Esophagus squamous epithelium (tissue), 5 donors: ENCODE measurements around the gene RASAL2. TPM values are rescaled to one million over a fixed set of nuclear protein-coding genes. Genes with fewer than 3 reads are reported as not detected.

Source experiments
- DNase-seq: peaks from one replicate; lab custom pipeline; 2025; lab: John Stamatoyannopoulos, UW
- H3K27ac ChIP-seq, 4 donors: fragments of 200-600 bp; sonication (generic); one replicate each; pipeline ENCODE4 v1.5.1; 2016 to 2019; ENCODE audit warnings: mild to moderate bottlenecking in 1 of 4
- H3K27me3 ChIP-seq, 4 donors: fragments of 200-600 bp; sonication (generic); 1 replicate in 3 of 4; 2 replicates in 1 of 4; pipeline versions ENCODE4 v1.5.1 to v1.6.0; 2017 to 2021; ENCODE audit warnings: antibody characterized with exemption in 1 of 4
- H3K36me3 ChIP-seq, 3 donors: fragments of 200-600 bp; sonication (generic); one replicate each; pipeline ENCODE4 v1.5.1; 2016 to 2019
- H3K4me1 ChIP-seq, 3 donors: fragments of 200-600 bp; sonication (generic); one replicate each; pipeline ENCODE4 v1.5.1; 2017 to 2019
- H3K4me3 ChIP-seq, 4 donors: fragments of 200-600 bp; sonication (generic); 1 replicate in 3 of 4; 2 replicates in 1 of 4; pipeline ENCODE4 v1.5.1; 2016 to 2019; ENCODE audit warnings: mild to moderate bottlenecking in 2 of 4, moderate library complexity in 1 of 4
- H3K9me3 ChIP-seq, 3 donors: fragments of 200-600 bp; sonication (generic); one replicate each; pipeline ENCODE4 v1.5.1; 2016 to 2019
- POLR2A ChIP-seq, 4 donors: fragments of 450-650 bp; IDR thresholded peaks; one replicate each; pipeline ENCODE4 v1.6.1; 2017; ENCODE audit warnings: antibody characterized with exemption in 4 of 4, mild to moderate bottlenecking in 4 of 4, moderate library complexity in 3 of 4
- WGBS, 2 donors: methylation state at CpG; one replicate each; pipeline ENCODE4 v1.1.5; 2018; 5-methylcytosine and 5-hydroxymethylcytosine counted together
- intact Hi-C: fragments of 100-400 bp; cut with DNase I; formaldehyde crosslinking; loops from one replicate; pipeline ENCODE4 v1.15.0; 2022
- total RNA-seq, 4 donors: library from RNA; depleted of rRNA; stranded (reverse); fragments of >200 nt; gene quantifications; one replicate each; pipeline ENCODE4 v1.1.0, GENCODE V29; 2016
- TF ChIP-seq, protein P1 (sequence below), 6 experiments: fragments of 450-650 bp in 4 of 6; fragments of 200-600 bp in 2 of 6; sonication (generic) in 2 of 6; IDR thresholded peaks; one replicate each; pipeline ENCODE4 v1.5.1; 2016 to 2019; ENCODE audit warnings: antibody characterized with exemption in 6 of 6, mild to moderate bottlenecking in 4 of 6, moderate library complexity in 4 of 6
- donor health status: DM: yes; HTN: yes; CAD: no.

The RASAL2 gene
- total RNA-seq, 4 donors from 2014 or later, result 20.4 to 29.8 (median 25.5) TPM

GRCh38 chr1:178223289-178223688 lies 129.4 kb downstream of the RASAL2 start:
- WGBS, 2 donors, result 76 to 81% methylated on average over 1 of the region's 1 CpG
- Histone ChIP-seq H3K27me3 (no peaks in the 10 kb centered on the region), H3K4me1 (peaks cover 0 to 6% (median 0%) of the 10 kb centered on the region in 3 donors), H3K27ac (no peak overlapping the region), H3K9me3 (no peaks in the 10 kb centered on the region), H3K4me3 (no peak overlapping the region), H3K36me3 (no peaks in the 10 kb centered on the region)
- no peak for TF ChIP-seq POLR2A (IDR thresholded peaks at IDR 0.05)
- TF ChIP-seq, protein P1, sequence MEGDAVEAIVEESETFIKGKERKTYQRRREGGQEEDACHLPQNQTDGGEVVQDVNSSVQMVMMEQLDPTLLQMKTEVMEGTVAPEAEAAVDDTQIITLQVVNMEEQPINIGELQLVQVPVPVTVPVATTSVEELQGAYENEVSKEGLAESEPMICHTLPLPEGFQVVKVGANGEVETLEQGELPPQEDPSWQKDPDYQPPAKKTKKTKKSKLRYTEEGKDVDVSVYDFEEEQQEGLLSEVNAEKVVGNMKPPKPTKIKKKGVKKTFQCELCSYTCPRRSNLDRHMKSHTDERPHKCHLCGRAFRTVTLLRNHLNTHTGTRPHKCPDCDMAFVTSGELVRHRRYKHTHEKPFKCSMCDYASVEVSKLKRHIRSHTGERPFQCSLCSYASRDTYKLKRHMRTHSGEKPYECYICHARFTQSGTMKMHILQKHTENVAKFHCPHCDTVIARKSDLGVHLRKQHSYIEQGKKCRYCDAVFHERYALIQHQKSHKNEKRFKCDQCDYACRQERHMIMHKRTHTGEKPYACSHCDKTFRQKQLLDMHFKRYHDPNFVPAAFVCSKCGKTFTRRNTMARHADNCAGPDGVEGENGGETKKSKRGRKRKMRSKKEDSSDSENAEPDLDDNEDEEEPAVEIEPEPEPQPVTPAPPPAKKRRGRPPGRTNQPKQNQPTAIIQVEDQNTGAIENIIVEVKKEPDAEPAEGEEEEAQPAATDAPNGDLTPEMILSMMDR (IDR thresholded peaks at IDR 0.05), result no peak
- DNase-seq, result no peak
- intact Hi-C loops, result no loop called here

DNA sequence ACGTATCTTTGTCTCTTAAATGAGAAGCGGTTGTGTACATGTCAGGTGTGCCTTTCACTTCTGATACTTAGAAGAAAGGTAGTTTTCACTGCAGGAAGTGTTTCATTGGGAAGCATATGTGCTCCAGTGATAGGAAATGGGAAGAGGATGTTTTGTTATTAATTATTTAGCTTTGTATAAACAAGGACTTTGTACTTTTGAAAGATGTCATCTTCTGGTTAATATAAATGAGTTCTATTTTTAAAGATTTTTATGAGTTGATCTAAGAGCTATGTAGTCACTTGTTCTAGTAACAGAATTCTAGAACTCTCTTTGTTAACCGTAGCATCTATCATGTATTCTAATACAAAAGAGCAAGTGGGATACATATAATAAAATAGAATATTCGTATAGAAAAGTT lies 130.5 kb downstream of the RASAL2 start:
- 56 to 60% methylated on average over 4 of the region's 4 CpGs for WGBS, 2 donors
- no peak overlapping the region for H3K27ac ChIP-seq

DNA sequence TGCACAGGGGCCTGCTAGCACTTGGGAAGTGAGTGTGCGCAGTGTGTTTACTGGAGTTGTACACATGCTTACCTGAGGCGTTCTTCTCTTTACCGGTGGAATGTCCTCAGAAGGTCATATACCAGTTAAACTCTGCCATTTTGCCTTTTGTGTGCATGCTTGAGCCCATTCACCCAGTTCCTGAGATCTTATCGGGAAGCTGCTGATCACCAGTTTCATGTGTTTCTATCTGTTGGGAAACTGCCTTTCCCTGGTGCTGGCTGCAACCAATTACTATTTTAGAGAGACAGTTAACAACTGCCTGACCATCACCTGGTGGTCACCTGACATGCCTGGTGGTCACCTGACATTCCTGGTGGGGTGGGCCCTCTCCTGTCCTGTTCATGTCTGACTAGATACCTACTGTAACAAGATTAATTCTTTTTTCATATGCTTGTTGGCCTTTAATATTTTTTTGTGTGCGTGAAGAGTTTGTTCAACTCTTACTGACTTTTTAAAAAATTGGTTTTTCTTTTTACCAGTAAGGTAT lies 137.0 kb downstream of the RASAL2 start:
- H3K27me3 ChIP-seq, result no peaks in the 10 kb centered on the region
- no peaks in the 10 kb centered on the region for H3K9me3 ChIP-seq
- 95 to 97% methylated on average over 5 of the region's 5 CpGs for WGBS, 2 donors
- H3K4me1 ChIP-seq, result no peaks in the 10 kb centered on the region
- no peak for TF ChIP-seq POLR2A (IDR thresholded peaks at IDR 0.05)
- TF ChIP-seq, protein P1 (IDR thresholded peaks at IDR 0.05), result no peak
- H3K27ac ChIP-seq, result no peak overlapping the region
- intact Hi-C loops, result no loop called here
- no peaks in the 10 kb centered on the region for H3K36me3 ChIP-seq
- H3K4me3 ChIP-seq, result no peak overlapping the region
- DNase-seq, result no peak

More for the DNA sequence above, 130.5 kb downstream of the RASAL2 start:
- no peaks in the 10 kb centered on the region for H3K36me3 ChIP-seq
- intact Hi-C loops, result no loop called here
- no peak for DNase-seq
- TF ChIP-seq POLR2A (IDR thresholded peaks at IDR 0.05), result no peak
- TF ChIP-seq, protein P1 (IDR thresholded peaks at IDR 0.05), result no peak
- H3K27me3 ChIP-seq, result no peaks in the 10 kb centered on the region
- no peaks in the 10 kb centered on the region for H3K9me3 ChIP-seq
- peaks cover 0 to 6% (median 0%) of the 10 kb centered on the region in 3 donors for H3K4me1 ChIP-seq
- no peak overlapping the region for H3K4me3 ChIP-seq

DNA sequence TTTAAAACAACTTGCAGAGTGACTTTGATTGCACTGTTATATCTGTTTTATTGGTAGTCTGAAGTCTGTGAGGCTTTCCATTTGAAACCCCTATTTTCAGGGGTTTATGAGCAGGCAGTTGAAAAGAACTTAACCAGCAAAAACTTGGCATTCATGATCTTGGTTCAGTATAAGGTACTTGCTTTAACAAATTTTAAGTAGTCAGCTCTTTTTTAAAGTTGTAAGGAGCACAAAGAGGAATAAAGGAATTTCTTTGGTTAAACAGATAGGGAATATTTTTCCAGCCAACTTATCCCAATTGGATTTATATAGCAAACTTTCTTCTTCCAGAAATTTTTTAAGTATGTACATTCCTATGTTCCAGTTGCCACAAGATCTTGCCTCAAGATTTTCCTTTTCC lies 138.2 kb downstream of the RASAL2 start:
- Histone ChIP-seq H3K27ac (no peak overlapping the region), H3K9me3 (no peaks in the 10 kb centered on the region), H3K4me3 (no peak overlapping the region), H3K36me3 (no peaks in the 10 kb centered on the region), H3K27me3 (no peaks in the 10 kb centered on the region), H3K4me1 (no peaks in the 10 kb centered on the region)
- intact Hi-C loops, result no loop called here
- DNase-seq, result no peak
- TF ChIP-seq, protein P1 (IDR thresholded peaks at IDR 0.05), result no peak
- no peak for TF ChIP-seq POLR2A (IDR thresholded peaks at IDR 0.05)

DNA sequence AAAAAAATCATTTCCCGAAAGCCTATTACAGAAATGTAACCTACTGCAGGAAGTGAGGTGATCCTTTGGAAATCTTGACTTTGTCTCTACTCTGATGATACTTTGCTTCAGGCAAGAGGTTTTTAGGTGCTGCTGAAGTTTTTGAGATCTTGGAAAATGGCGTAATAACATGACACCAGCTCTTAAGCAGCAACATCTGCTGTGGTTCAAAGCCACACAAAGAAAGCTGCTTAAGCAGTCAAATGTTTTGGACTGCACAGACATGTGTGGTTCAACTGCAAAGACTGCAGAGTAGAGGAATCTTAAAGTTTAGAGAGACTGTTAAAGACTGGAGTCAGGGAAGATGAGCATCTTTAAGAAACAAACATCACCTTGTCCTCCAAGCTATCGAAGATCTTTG lies 139.0 kb downstream of the RASAL2 start:
- WGBS, 2 donors, result 80 to 91% methylated on average over 3 of the region's 3 CpGs

More for the DNA sequence above, 139.0 kb downstream of the RASAL2 start:
- Histone ChIP-seq H3K9me3 (no peaks in the 10 kb centered on the region), H3K27ac (no peak overlapping the region), H3K36me3 (no peaks in the 10 kb centered on the region), H3K27me3 (no peaks in the 10 kb centered on the region), H3K4me3 (no peak overlapping the region), H3K4me1 (peaks cover 0 to 6% (median 0%) of the 10 kb centered on the region in 3 donors)
- no peak for DNase-seq
- TF ChIP-seq, protein P1 (IDR thresholded peaks at IDR 0.05), result no peak
- no peak for TF ChIP-seq POLR2A (IDR thresholded peaks at IDR 0.05)
- intact Hi-C loops, result no loop called here
